Neural cell (in vitro differentiated cells): ENCODE data around the gene RBM4B. TPM values are rescaled to one million over a fixed set of nuclear protein-coding genes. Genes with fewer than 3 reads are reported as not detected.

Experiments used
- H2AFZ ChIP-seq: fragments of 200-600, 300-800 bp; sonication (generic), shearing (Covaris generic); 2 replicates; pipeline ENCODE4 v1.6.0; 2014; ENCODE audit warnings: low read depth, mild to moderate bottlenecking, antibody characterized with exemption, low read length, moderate library complexity
- H3F3A ChIP-seq: fragments of 200-600 bp; shearing (Covaris generic); 2 replicates; pipeline ENCODE4 v1.6.1; 2016; ENCODE audit warnings: mild to moderate bottlenecking, moderate library complexity, mixed read lengths, antibody characterized with exemption, low read length; ENCODE audit not compliant: insufficient read depth, poor library complexity, severe bottlenecking
- H3K27ac ChIP-seq: fragments of 200-600, 300-800 bp; sonication (generic), shearing (Covaris generic); 2 replicates; pipeline ENCODE4 v1.5.1; 2014; ENCODE audit warnings: mild to moderate bottlenecking, low read length, moderate library complexity
- H3K27me3 ChIP-seq: fragments of 300-800, 200-600 bp; sonication (generic), shearing (Covaris generic); 2 replicates; pipeline ENCODE4 v1.6.0; 2014; ENCODE audit warnings: mild to moderate bottlenecking, low read depth, low read length, moderate library complexity; ENCODE audit not compliant: insufficient read depth
- H3K36me3 ChIP-seq: fragments of 300-800, 200-600 bp; sonication (generic), shearing (Covaris generic); 2 replicates; pipeline ENCODE4 v1.5.1; 2014; ENCODE audit warnings: mild to moderate bottlenecking, antibody characterized with exemption, low read length, moderate library complexity; ENCODE audit not compliant: insufficient read depth
- H3K4me2 ChIP-seq: fragments of 300-800, 200-600 bp; sonication (generic), shearing (Covaris generic); 2 replicates; pipeline ENCODE4 v1.6.0; 2014; ENCODE audit warnings: mild to moderate bottlenecking, low read length
- H3K4me3 ChIP-seq: fragments of 300-800, 200-600 bp; sonication (generic), shearing (Covaris generic); 2 replicates; pipeline ENCODE4 v1.5.1; 2014; ENCODE audit warnings: mild to moderate bottlenecking, low read length, moderate library complexity
- H3K79me2 ChIP-seq: fragments of 200-600 bp; shearing (Covaris generic); replicated peaks from 2 replicates; pipeline ENCODE4 v1.6.0; 2014; ENCODE audit warnings: mild to moderate bottlenecking, low read length, moderate library complexity; ENCODE audit not compliant: insufficient read depth
- H3K9ac ChIP-seq: fragments of 300-800, 200-600 bp; sonication (generic), shearing (Covaris generic); 2 replicates; pipeline ENCODE4 v1.6.1; 2016; ENCODE audit warnings: mild to moderate bottlenecking, low read length, mixed read lengths
- H3K9me2 ChIP-seq: fragments of 200-600 bp; shearing (Covaris generic); 2 replicates; pipeline ENCODE4 v1.6.1; 2016; ENCODE audit warnings: mild to moderate bottlenecking, low read length, mixed read lengths; ENCODE audit not compliant: insufficient read depth
- H3K9me3 ChIP-seq: fragments of 200-600, 300-800 bp; sonication (generic), shearing (Covaris generic); 2 replicates; pipeline ENCODE4 v1.6.1; 2016; ENCODE audit warnings: mild to moderate bottlenecking, mixed run types, low read length, moderate library complexity, mixed read lengths
- H4K20me1 ChIP-seq: fragments of 200-600 bp; shearing (Covaris generic); 2 replicates; pipeline ENCODE4 v1.6.1; 2016; ENCODE audit warnings: mild to moderate bottlenecking, mixed run types; ENCODE audit not compliant: insufficient read depth
- EP300 ChIP-seq: fragments of 450-650 bp; conservative IDR thresholded peaks from 2 replicates; pipeline ENCODE4 v1.6.1; 2014; ENCODE audit warnings: antibody characterized with exemption, mild to moderate bottlenecking, moderate library complexity; ENCODE audit not compliant: poor library complexity, severe bottlenecking
- EZH2 ChIP-seq: fragments of 200-600, 300-800 bp; shearing (Covaris generic), sonication (generic); IDR thresholded peaks from 2 replicates; pipeline ENCODE4 v1.6.1; 2014; ENCODE audit warnings: antibody characterized with exemption, low read length, borderline replicate concordance, mild to moderate bottlenecking; ENCODE audit not compliant: insufficient read depth, poor library complexity, severe bottlenecking
- MXI1 ChIP-seq: fragments of 450-650 bp; conservative IDR thresholded peaks from 2 replicates; pipeline ENCODE4 v1.6.1; 2014; ENCODE audit warnings: antibody characterized with exemption, mild to moderate bottlenecking; ENCODE audit not compliant: poor library complexity, severe bottlenecking
- POLR2AphosphoS5 ChIP-seq: IDR thresholded peaks from 2 replicates; pipeline ENCODE4 v1.6.1; 2012
- RAD21 ChIP-seq: fragments of 450-650 bp; conservative IDR thresholded peaks from 2 replicates; pipeline ENCODE4 v1.6.1; 2014; ENCODE audit warnings: antibody characterized with exemption, mild to moderate bottlenecking, moderate library complexity
- SMC3 ChIP-seq: fragments of 450-650 bp; conservative IDR thresholded peaks from 2 replicates; pipeline ENCODE4 v1.6.1; 2014; ENCODE audit warnings: antibody characterized with exemption, mild to moderate bottlenecking, moderate library complexity; ENCODE audit not compliant: poor library complexity
- TAF1 ChIP-seq: IDR thresholded peaks from 2 replicates; pipeline ENCODE4 v1.6.1; 2012; ENCODE audit warnings: low read depth
- polyA plus RNA-seq: library from polyadenylated mRNA; depleted of rRNA; stranded (reverse); fragments of >200 nt; gene quantifications from 2 replicates; pipeline ENCODE4 v1.2.3, GENCODE V29; 2014
- TF ChIP-seq, protein P1 (sequence below): fragments of 450-650 bp; IDR thresholded peaks from 2 replicates; pipeline ENCODE4 v1.5.1; 2014; ENCODE audit warnings: antibody characterized with exemption, mild to moderate bottlenecking, moderate library complexity; ENCODE audit not compliant: poor library complexity, severe bottlenecking
- TF ChIP-seq, protein P2 (sequence below): IDR thresholded peaks from 2 replicates; pipeline ENCODE4 v1.6.1; 2012; ENCODE audit warnings: borderline replicate concordance

RBM4B gene
- polyA plus RNA-seq, 1 donor from 2014 or later = 197 TPM

DNA sequence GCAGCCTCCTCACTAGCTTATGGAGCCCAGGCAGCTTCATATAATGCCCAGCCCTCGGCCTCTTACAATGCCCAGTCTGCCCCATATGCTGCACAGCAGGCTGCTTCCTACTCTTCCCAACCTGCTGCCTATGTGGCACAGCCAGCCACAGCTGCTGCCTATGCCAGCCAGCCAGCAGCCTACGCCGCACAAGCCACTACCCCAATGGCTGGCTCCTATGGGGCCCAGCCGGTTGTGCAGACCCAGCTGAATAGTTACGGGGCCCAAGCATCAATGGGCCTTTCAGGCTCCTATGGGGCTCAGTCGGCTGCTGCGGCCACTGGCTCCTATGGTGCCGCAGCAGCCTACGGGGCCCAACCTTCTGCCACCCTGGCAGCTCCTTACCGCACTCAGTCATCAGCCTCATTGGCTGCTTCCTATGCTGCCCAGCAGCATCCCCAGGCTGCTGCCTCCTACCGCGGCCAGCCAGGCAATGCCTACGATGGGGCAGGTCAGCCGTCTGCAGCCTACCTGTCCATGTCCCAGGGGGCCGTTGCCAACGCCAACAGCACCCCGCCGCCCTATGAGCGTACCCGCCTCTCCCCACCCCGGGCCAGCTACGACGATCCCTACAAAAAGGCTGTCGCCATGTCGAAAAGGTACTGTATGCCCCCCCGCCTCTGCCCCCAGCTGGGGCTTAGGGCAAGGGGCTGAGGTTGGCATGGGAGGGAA lies 52.5 kb downstream of the RBM4B start:
- Histone ChIP-seq H3K9me2 (no peaks in the 10 kb centered on the region), H3K27ac (no peak overlapping the region), H3K4me2 (no peak overlapping the region), H4K20me1 (peaks cover 33% of the 10 kb centered on the region), H3F3A (no peaks in the 10 kb centered on the region), H3K36me3 (peaks cover 21% of the 10 kb centered on the region), H3K9me3 (no peaks in the 10 kb centered on the region), H2AFZ (no peak overlapping the region), H3K79me2 (peaks cover 65% of the 10 kb centered on the region), H3K27me3 (no peaks in the 10 kb centered on the region), H3K9ac (no peak overlapping the region), H3K4me3 (no peak overlapping the region)
- TF ChIP-seq, protein P1, sequence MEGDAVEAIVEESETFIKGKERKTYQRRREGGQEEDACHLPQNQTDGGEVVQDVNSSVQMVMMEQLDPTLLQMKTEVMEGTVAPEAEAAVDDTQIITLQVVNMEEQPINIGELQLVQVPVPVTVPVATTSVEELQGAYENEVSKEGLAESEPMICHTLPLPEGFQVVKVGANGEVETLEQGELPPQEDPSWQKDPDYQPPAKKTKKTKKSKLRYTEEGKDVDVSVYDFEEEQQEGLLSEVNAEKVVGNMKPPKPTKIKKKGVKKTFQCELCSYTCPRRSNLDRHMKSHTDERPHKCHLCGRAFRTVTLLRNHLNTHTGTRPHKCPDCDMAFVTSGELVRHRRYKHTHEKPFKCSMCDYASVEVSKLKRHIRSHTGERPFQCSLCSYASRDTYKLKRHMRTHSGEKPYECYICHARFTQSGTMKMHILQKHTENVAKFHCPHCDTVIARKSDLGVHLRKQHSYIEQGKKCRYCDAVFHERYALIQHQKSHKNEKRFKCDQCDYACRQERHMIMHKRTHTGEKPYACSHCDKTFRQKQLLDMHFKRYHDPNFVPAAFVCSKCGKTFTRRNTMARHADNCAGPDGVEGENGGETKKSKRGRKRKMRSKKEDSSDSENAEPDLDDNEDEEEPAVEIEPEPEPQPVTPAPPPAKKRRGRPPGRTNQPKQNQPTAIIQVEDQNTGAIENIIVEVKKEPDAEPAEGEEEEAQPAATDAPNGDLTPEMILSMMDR = no peak
- TF ChIP-seq EP300 (no peak), POLR2AphosphoS5 (no peak), RAD21 (no peak), MXI1 (no peak)

DNA sequence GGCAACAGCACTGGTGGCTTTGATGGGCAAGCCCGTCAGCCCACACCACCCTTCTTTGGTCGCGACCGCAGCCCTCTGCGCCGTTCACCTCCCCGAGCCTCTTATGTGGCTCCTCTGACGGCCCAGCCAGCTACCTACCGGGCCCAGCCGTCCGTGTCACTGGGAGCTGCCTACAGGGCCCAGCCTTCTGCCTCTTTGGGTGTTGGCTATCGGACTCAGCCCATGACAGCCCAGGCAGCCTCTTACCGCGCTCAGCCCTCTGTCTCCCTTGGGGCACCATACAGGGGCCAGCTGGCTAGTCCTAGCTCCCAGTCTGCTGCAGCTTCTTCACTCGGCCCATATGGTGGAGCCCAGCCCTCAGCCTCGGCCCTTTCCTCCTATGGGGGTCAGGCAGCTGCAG lies 53.2 kb downstream of the RBM4B start:
- peaks cover 15% of the 10 kb centered on the region for H3K36me3 ChIP-seq
- no peaks in the 10 kb centered on the region for H3F3A ChIP-seq
- H3K9me3 ChIP-seq = no peaks in the 10 kb centered on the region
- no peak overlapping the region for H3K9ac ChIP-seq
- H3K9me2 ChIP-seq = no peaks in the 10 kb centered on the region
- no peaks in the 10 kb centered on the region for H3K27me3 ChIP-seq
- H3K27ac ChIP-seq = no peak overlapping the region
- peaks cover 33% of the 10 kb centered on the region for H4K20me1 ChIP-seq
- no peak overlapping the region for H2AFZ ChIP-seq
- peaks cover 64% of the 10 kb centered on the region for H3K79me2 ChIP-seq
- no peak overlapping the region for H3K4me2 ChIP-seq
- no peak overlapping the region for H3K4me3 ChIP-seq
- TF ChIP-seq RAD21 (no peak), EZH2 (no peak), POLR2AphosphoS5 (no peak), SMC3 (no peak), EP300 (no peak), TAF1 (no peak), MXI1 (no peak)
- TF ChIP-seq, protein P2, sequence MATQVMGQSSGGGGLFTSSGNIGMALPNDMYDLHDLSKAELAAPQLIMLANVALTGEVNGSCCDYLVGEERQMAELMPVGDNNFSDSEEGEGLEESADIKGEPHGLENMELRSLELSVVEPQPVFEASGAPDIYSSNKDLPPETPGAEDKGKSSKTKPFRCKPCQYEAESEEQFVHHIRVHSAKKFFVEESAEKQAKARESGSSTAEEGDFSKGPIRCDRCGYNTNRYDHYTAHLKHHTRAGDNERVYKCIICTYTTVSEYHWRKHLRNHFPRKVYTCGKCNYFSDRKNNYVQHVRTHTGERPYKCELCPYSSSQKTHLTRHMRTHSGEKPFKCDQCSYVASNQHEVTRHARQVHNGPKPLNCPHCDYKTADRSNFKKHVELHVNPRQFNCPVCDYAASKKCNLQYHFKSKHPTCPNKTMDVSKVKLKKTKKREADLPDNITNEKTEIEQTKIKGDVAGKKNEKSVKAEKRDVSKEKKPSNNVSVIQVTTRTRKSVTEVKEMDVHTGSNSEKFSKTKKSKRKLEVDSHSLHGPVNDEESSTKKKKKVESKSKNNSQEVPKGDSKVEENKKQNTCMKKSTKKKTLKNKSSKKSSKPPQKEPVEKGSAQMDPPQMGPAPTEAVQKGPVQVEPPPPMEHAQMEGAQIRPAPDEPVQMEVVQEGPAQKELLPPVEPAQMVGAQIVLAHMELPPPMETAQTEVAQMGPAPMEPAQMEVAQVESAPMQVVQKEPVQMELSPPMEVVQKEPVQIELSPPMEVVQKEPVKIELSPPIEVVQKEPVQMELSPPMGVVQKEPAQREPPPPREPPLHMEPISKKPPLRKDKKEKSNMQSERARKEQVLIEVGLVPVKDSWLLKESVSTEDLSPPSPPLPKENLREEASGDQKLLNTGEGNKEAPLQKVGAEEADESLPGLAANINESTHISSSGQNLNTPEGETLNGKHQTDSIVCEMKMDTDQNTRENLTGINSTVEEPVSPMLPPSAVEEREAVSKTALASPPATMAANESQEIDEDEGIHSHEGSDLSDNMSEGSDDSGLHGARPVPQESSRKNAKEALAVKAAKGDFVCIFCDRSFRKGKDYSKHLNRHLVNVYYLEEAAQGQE = no peak
- TF ChIP-seq, protein P1 = no peak
